OCI-LY3 (cell line): ENCODE data around the gene BHLHE41.

Experiments used
- H2AFZ ChIP-seq: fragments of 200-600, 300-600 bp; shearing (Covaris generic); 2 replicates; pipeline ENCODE4 v1.6.0; 2014; ENCODE audit warnings: antibody characterized with exemption, low read depth, low read length
- H3K27ac ChIP-seq: fragments of 200-600, 300-600 bp; sonication (generic); 2 replicates; pipeline ENCODE4 v1.5.1; 2014; ENCODE audit warnings: mild to moderate bottlenecking, low read length, moderate library complexity, mixed read lengths
- H3K27me3 ChIP-seq: fragments of 200-600, 300-600 bp; sonication (generic); 2 replicates; pipeline ENCODE4 v1.6.1; 2014; ENCODE audit warnings: low read depth, low read length, mixed read lengths
- H3K36me3 ChIP-seq: fragments of 200-600, 300-600 bp; sonication (generic); replicated peaks from 2 replicates; pipeline ENCODE3; 2014; ENCODE audit warnings: low read depth, low read length, mixed read lengths
- H3K4me1 ChIP-seq: fragments of 300-600, 200-600 bp; sonication (generic); 2 replicates; pipeline ENCODE4 v1.6.1; 2014; ENCODE audit warnings: low read length, mixed read lengths
- H3K4me2 ChIP-seq: fragments of 200-600, 300-600 bp; sonication (generic); 2 replicates; pipeline ENCODE4 v1.6.1; 2014; ENCODE audit warnings: low read length, mixed read lengths
- H3K4me3 ChIP-seq: fragments of 300-600, 200-600 bp; sonication (generic); 2 replicates; pipeline ENCODE4 v1.5.1; 2014; ENCODE audit warnings: antibody characterized with exemption, mild to moderate bottlenecking, low read length, moderate library complexity
- H3K79me2 ChIP-seq: fragments of 300-600, 200-600 bp; shearing (Covaris generic); 2 replicates; pipeline ENCODE4 v1.6.1; 2014; ENCODE audit warnings: mild to moderate bottlenecking, low read length, mixed read lengths
- H3K9ac ChIP-seq: fragments of 300-600, 200-600 bp; shearing (Covaris generic); 2 replicates; pipeline ENCODE4 v1.6.0; 2014; ENCODE audit warnings: mild to moderate bottlenecking, low read length, moderate library complexity
- H3K9me3 ChIP-seq: fragments of 200-600, 300-600 bp; shearing (Covaris generic); 2 replicates; pipeline ENCODE4 v1.6.1; 2014; ENCODE audit warnings: low read length, mixed read lengths; ENCODE audit not compliant: insufficient read depth
- H4K20me1 ChIP-seq: fragments of 200-600, 300-600 bp; sonication (generic); 2 replicates; pipeline ENCODE4 v1.6.1; 2016; ENCODE audit warnings: low read length, mixed read lengths; ENCODE audit not compliant: insufficient read depth
- EZH2phosphoT487 ChIP-seq: fragments of 200-600 bp; shearing (Covaris generic); IDR thresholded peaks from 2 replicates; pipeline ENCODE4 v1.6.1; 2018; ENCODE audit warnings: antibody characterized with exemption, mixed run types, low read depth
- TF ChIP-seq, protein P1 (sequence below): fragments of 200-600, 300-600 bp; sonication (generic); IDR thresholded peaks from 2 replicates; pipeline ENCODE4 v1.5.1; 2014; ENCODE audit warnings: antibody characterized with exemption, low read length, low read depth

Gene BHLHE41

GRCh38 chr12:26112232-26112631 is 12.6 kb downstream of the BHLHE41 start:
- Histone ChIP-seq H3K9ac (no peak overlapping the region), H3K36me3 (no peaks in the 10 kb centered on the region), H3K4me2 (no peak overlapping the region), H3K79me2 (no peaks in the 10 kb centered on the region), H4K20me1 (no peaks in the 10 kb centered on the region), H3K27me3 (peaks cover 6% of the 10 kb centered on the region), H3K4me3 (no peak overlapping the region), H2AFZ (no peak overlapping the region), H3K27ac (no peak overlapping the region), H3K4me1 (peaks cover 29% of the 10 kb centered on the region), H3K9me3 (no peaks in the 10 kb centered on the region)
- TF ChIP-seq, protein P1, sequence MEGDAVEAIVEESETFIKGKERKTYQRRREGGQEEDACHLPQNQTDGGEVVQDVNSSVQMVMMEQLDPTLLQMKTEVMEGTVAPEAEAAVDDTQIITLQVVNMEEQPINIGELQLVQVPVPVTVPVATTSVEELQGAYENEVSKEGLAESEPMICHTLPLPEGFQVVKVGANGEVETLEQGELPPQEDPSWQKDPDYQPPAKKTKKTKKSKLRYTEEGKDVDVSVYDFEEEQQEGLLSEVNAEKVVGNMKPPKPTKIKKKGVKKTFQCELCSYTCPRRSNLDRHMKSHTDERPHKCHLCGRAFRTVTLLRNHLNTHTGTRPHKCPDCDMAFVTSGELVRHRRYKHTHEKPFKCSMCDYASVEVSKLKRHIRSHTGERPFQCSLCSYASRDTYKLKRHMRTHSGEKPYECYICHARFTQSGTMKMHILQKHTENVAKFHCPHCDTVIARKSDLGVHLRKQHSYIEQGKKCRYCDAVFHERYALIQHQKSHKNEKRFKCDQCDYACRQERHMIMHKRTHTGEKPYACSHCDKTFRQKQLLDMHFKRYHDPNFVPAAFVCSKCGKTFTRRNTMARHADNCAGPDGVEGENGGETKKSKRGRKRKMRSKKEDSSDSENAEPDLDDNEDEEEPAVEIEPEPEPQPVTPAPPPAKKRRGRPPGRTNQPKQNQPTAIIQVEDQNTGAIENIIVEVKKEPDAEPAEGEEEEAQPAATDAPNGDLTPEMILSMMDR, result no peak
- TF ChIP-seq EZH2phosphoT487, result no peak

DNA sequence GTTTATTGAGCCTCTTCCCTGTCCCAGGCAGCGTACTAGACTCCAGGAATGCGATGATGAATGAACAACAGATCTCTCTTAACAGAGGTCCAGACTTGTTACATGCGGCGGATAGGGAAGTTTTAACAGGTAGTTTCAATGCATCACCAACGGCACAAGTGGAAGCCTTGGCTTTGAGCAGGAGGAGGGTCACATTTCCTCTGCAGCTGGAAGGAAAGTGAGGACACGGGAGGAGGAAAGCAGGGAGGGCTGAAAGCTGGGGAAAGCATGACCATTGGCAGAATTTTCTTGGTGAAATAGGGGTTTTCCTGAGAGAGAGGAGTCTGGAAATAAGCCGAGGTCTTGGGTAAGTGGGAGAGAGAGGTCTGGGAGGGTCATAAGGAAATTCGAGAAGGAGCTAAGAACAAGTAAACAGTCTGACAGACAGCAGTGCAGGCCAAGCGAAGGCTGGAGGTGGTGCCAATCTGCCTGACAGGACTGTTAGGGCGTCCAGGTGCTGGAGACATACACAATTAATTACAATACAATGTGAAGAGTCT is 15.4 kb downstream of the BHLHE41 start:
- no peak overlapping the region for H3K4me2 ChIP-seq
- no peak overlapping the region for H2AFZ ChIP-seq
- H3K9ac ChIP-seq, result no peak overlapping the region
- peaks cover 15% of the 10 kb centered on the region for H3K4me1 ChIP-seq
- no peak overlapping the region for H3K27ac ChIP-seq
- H3K27me3 ChIP-seq, result peaks cover 3% of the 10 kb centered on the region; the same call in 1 of the 2 replicates
- no peaks in the 10 kb centered on the region for H4K20me1 ChIP-seq
- no peak overlapping the region for H3K4me3 ChIP-seq
- no peaks in the 10 kb centered on the region for H3K79me2 ChIP-seq
- H3K36me3 ChIP-seq, result no peaks in the 10 kb centered on the region
- H3K9me3 ChIP-seq, result no peaks in the 10 kb centered on the region
- no peak for TF ChIP-seq EZH2phosphoT487
- TF ChIP-seq, protein P1, result no peak

DNA sequence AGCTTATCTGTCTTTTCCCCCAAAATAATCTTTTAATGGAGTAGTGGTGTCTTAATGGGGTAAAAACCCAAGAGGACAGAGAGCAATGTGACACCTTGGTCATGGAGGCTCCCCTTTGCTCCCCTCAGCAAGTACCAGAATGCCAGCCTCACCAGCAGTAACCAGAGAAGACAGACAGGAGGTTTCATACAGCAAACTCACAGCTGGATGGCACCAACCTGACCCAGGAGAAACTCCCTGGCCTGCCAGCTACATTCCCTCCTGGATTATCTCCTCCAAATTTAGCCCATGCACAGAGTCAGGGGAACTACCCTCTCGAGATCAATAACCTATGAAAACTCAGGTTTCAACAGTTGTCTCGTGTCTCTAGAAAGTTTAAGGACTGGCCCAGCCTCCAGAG is 15.9 kb downstream of the BHLHE41 start:
- Histone ChIP-seq H3K4me1 (peaks cover 14% of the 10 kb centered on the region), H3K4me2 (no peak overlapping the region), H2AFZ (no peak overlapping the region), H3K79me2 (no peaks in the 10 kb centered on the region), H3K4me3 (no peak overlapping the region), H3K9me3 (no peaks in the 10 kb centered on the region), H4K20me1 (no peaks in the 10 kb centered on the region), H3K27me3 (peaks cover 3% of the 10 kb centered on the region; the same call in 1 of the 2 replicates), H3K27ac (no peak overlapping the region), H3K36me3 (no peaks in the 10 kb centered on the region), H3K9ac (no peak overlapping the region)
- TF ChIP-seq EZH2phosphoT487, result no peak
- TF ChIP-seq, protein P1, result no peak

DNA sequence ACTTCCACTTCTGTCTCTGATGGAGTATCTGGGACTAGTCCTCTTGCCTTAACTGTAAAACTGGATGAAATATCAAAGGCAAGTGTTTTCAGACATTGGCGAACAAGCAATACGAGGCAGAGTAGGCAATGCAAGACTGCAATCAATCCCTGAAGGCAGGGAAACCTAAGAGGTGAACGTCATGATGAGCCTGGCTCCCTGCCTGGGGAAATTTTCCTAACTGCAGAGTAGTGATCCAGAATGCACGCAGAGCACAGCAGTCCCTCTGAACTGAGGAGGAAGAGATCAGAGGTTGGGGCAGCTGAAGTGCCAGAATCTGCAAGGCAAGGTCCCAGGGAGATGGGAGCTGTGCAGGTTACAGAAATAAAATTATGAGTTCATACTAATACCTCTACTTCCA is 18.5 kb downstream of the BHLHE41 start:
- no peaks in the 10 kb centered on the region for H3K9me3 ChIP-seq
- no peaks in the 10 kb centered on the region for H3K36me3 ChIP-seq
- no peak overlapping the region for H2AFZ ChIP-seq
- H3K27ac ChIP-seq, result no peak overlapping the region
- no peak for TF ChIP-seq EZH2phosphoT487
- TF ChIP-seq, protein P1, result no peak
- no peak overlapping the region for H3K4me3 ChIP-seq
- H3K4me2 ChIP-seq, result no peak overlapping the region
- H3K27me3 ChIP-seq, result peaks cover 16% of the 10 kb centered on the region; the same call in 1 of the 2 replicates
- no peaks in the 10 kb centered on the region for H3K4me1 ChIP-seq
- no peak overlapping the region for H3K9ac ChIP-seq
- no peaks in the 10 kb centered on the region for H4K20me1 ChIP-seq
- no peaks in the 10 kb centered on the region for H3K79me2 ChIP-seq
